GM21619 (cell line): ENCODE data around the gene PBRM1.
"Not testable (repeated sequence)": the region's sequence is repeated elsewhere in the genome, so short reads cannot be mapped to it uniquely, and the experiment has no call there.

Source experiments
- ATAC-seq: cut with Tn5 transposase; IDR thresholded peaks from one replicate; pipeline ENCODE4 v1.9.1; 2021; ENCODE audit not compliant: unreplicated experiment

Gene PBRM1

DNA sequence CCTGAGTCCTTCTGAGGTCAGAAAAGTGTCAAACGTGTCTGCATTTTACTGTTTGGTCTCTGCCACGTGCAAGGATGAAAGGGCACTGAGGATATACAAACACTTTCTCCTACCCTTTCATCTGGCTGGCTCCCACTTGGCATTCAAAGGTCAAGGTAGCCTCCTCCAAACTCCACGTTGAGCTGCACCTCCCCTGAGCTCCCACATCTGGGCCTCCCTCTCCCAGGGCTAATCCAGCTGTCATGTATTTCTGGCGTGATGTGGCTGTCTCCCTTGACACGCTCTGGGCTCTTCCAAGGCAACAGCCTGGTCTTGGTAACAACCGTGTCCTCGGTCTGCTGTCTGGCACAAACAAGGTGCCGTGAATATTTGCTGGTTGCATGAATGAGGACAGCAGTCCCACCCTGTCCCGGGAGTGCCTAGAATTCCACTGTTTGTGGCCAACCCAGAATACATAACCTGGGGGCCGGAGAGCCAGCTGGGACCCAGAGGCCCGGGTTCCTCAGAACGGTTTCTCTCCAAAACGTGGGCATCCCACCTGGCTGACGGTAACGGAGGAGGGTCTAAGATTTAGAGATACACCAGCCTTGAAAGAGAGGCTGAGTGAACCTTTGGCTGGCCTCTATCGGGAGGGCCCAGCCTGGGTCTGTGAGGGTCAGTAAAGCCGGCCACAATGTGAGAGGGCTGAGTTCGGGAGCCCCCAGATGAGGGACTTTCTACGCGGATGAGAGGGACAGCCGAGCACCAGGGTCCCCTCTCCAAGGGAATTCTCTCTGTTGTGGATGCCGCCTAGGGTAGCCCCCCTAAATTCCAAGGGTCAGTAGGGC lies 19.1 kb upstream of the PBRM1 start:
- ATAC-seq = no peak

GRCh38 chr3:52703341-52703740 lies 17.6 kb upstream of the PBRM1 start:
- no peak for ATAC-seq

DNA sequence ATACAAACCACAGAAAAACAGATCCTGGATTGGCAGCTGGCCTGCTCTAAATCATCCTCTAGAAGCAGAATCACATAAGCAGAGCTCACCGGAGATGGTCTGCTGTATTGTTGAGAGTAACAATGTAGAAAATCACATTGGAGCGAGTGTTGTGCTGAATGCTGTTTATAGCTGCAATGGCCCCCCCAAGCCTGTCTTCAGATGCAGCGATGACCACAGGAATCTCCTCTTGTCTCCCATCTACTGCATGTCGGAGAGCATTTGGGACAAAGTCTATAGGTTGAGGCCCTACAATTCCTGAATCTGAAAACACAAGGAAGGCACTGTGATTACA lies 11.9 kb upstream of the PBRM1 start:
- no peak for ATAC-seq

DNA sequence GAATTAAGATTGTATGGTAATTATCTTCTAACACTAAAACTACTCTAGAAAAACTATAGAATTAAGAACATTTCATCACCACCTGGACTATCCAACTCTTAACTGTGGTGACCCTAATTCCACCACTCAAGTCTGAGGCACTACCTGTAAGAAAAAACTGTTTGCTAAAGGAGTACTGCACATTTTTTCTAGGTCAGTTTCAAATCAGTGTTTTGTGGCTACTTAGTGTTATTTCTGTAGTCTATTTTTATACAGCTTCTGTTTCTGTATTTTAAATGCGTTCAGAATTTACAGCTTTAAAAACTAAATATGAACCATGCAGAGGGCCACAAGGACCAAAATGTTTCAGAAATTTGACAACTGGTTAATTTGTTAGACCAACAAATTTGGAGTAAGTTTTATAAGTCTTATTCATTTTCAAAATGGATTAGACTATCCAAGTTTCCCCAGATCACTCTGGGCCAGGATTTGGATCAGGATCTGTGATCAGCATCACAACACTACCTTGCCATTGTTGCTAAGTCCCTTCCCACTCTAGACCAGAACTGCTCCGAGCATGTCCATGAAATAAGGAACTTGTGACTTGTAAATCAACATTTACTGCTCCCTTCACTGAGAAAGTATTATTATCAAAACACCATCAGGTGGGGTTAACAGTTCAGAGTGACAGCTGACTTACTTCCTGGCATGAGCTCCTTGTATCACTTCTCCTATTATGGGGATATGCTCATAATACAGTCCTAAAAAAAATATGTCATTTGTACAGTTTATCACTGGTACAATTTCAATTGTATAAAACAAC lies 11.3 kb upstream of the PBRM1 start:
- no peak for ATAC-seq

DNA sequence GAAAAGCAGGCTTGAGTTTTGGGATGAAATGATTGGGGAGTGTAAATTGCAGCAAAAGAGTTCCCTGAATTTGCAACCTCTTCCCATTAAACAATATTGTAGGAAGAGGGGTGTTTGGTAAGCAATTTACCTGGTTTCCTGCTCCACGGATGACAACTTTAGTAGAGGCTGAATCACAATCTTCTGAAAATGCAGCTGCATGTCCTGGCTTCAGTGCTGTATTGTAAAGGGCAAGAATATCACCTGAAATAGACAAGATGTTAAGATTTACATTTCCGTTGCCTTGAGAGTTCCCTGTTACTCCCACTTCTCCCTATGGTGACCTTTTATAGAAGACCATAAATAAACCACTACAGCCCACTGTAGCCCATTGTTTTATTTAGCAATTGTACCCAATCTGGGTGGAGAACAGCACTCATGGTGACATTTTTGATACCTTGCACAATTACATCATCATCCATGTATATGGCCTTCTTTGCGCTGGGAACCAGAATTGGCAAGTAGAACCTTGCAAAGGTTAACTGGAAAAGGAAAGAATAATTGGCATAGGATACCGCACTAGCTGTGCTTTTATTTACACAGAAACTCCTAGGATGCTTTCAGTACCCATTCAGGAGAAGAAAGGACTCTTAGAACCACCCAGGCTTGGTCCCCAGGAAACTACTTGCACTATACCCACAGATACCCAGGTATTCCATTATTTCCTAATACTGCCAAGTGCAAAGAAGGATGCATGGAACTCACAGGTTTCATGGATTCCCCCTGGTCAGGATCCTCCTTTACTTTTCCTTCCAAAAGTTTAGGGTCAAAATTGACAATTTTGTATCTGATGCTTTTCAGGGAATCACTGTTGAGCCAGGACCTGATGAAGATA lies 10.3 kb upstream of the PBRM1 start:
- no peak for ATAC-seq

GRCh38 chr3:52694528-52695189 lies 8.9 kb upstream of the PBRM1 start:
- no peak for ATAC-seq

DNA sequence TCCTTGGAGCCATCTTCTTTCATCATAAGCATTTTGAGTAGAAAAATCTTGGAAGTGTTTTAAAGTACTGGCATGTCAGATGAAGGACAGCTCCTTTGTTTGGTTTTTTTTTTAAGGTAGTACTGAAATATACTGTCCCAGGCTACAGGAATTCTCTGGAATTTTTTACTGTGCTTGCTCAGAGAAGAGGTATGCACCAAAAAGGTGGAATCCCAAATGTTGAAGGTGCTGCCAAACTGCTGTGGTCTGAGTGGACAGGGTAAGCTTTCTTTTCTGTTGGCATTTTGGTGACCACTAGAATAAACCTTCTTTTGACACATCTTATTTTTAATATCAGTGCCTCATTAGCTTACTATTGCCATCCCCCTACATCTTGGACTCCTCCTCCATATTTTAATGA lies 7.4 kb upstream of the PBRM1 start:
- no peak for ATAC-seq

GRCh38 chr3:52690560-52690959 lies 4.8 kb upstream of the PBRM1 start:
- no peak for ATAC-seq

DNA sequence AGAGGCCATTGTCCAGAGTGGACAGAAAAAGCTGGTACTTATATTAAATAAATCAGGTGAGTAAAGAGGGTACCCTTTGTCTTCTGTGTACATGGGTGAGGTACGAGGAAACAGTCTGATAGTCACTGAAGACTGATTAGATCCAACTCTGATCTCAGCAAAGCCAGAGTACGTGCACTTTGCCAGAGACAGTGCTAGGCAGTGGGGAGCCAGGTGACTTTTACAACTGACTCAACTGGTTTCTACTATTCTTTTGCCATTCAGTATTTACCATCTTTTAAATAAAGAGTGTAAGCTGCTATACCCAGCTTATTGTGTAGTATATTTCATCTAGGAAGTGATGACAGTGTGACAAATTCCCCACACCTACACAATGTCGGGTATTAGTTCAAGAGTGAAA lies 3.4 kb upstream of the PBRM1 start:
- no peak for ATAC-seq

GRCh38 chr3:52688266-52688665 lies 2.6 kb upstream of the PBRM1 start:
- no peak for ATAC-seq

GRCh38 chr3:52685285-52685708 lies 416 bp downstream of the PBRM1 start:
- ATAC-seq = peak; percentile 67

DNA sequence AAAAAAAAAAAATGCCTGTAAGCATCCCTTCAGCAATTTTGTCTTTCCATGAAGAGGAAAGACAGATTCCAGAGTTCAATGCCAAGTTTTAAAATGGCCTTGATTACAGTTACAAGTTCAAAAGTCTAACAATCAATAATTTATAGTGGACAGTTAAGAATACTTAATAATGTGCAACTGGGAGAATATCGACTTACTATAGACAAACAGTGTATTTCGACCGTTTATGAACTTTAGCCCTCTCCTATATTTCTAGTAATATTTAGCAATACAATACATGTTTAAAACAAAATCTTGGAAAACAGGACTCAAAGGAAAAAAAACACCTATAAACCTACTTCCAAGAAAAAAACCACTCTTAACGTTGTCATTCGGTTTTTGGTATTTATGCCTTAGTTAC lies 1.5 kb downstream of the PBRM1 start:
- no peak for ATAC-seq

DNA sequence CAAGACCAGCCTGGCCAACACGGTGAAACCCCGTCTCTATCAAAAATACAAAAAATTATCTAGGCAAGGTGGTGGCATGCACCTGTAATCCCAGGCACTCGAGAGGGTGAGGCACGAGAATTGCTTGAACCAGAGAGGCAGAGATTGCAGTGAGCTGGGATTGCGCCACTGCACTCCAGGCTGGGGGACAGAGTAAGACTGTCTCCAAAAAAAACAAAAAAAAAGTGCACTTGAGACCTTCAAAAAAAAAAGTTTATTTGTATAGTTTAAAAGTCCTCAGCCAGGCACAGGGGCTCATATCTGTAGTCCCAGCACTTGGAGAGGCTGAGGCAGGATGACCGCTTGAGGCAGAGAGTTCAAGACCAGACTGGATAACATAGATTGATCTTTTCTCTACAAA lies 2.1 kb downstream of the PBRM1 start:
- ATAC-seq = no peak

- no peak for ATAC-seq
Measured at GRCh38 chr3:52682016-52682415, 3.7 kb downstream of the PBRM1 start.

DNA sequence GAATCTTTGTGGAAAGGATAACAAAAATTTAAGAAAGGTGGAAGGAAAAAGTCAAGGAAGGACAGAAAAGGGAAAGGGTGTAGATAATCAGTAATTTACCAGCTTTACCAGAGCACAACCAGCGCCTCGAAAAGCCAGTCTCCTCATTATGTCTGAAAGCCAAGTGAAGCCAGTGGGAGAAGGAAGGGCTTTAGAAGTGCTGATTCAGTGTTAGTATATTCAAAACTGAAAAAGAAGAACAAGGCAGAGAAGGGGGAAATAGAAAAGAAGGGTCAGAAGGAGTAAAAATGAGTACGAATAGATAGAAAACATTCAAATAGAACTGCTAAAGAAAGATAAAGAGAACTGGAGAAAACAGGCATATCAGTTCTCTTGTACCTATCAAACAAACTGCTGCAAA lies 4.1 kb downstream of the PBRM1 start:
- ATAC-seq = no peak

DNA sequence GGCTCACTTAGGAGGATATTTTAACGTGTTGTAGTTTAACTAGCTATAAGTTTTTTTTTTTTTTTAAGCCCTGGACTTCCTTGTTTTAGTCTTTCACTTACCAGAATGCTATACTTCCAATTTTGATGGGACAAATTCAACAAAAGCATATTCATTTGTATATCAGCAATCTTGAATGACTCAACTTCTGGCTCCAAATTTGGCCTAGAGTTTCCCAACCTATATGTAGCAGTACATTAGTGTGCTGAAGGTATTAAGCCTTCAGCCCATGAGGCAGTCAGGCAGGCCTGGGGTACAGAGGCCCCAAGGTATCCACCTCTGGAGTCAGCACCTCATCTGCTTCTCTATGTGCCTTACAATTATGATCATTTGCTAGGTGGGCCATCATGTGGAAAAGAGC lies 5.9 kb downstream of the PBRM1 start:
- ATAC-seq = no peak

- ATAC-seq = no peak
Measured at GRCh38 chr3:52679199-52679538, 6.5 kb downstream of the PBRM1 start.

GRCh38 chr3:52678265-52679198 lies 7.2 kb downstream of the PBRM1 start:
- no peak for ATAC-seq

GRCh38 chr3:52676201-52676600 lies 9.5 kb downstream of the PBRM1 start:
- ATAC-seq = not testable (repeated sequence)

- no peak for ATAC-seq
Measured at GRCh38 chr3:52671676-52672075, 14.0 kb downstream of the PBRM1 start.
